Glomerular visceral epithelial cell (primary cell): Measurements from ENCODE around the gene SMURF2.
A peak's percentile ranks its signal among the peaks of the same experiment; 100 is the strongest.
"Not testable (repeated sequence)": the region's sequence is repeated elsewhere in the genome, so short reads cannot be mapped to it uniquely, and the experiment has no call there.

Experiments used
- DNase-seq: peaks from one replicate; pipeline ENCODE4 v3.0.0-alpha.2; 2016; ENCODE audit errors: extremely low spot score

The SMURF2 gene

DNA sequence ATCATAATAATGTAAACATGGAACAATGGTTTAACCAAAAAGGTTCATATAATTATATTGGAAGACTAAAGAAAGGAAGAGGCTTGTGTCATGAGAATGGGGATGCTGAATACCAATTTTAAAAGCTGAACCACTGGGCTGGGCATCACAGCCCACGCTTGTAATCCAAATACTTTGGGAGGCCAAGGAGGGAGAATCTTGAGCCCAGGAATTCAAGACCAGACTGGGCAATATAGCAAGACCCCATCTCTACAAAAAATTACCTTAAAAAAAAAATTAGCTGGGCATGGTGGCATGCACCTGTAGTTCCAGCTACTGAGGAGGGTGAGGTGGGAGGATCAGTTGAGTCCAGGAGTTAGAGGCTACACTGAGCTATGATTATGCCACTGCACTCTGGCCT is 65.1 kb downstream of the SMURF2 start:
- no peak for DNase-seq

DNA sequence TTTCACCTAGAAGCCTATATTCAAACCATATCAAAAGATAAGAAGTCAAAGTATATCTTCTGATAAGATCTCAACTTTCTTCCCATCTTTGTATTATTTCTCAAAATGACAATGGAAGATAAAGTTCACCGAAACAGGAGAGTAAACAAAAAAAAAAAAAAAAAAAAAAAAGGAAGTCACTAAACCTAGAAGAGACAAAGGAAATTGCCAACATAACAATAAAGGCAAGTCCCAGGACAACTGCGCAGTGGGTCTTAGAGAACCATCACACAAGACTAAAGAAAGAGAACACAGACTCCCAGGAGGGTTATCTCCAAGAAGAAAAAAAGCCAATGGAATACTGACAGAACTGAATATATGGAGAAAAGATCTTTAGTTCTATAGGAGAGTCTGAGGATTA is 65.7 kb downstream of the SMURF2 start:
- DNase-seq: no peak

DNA sequence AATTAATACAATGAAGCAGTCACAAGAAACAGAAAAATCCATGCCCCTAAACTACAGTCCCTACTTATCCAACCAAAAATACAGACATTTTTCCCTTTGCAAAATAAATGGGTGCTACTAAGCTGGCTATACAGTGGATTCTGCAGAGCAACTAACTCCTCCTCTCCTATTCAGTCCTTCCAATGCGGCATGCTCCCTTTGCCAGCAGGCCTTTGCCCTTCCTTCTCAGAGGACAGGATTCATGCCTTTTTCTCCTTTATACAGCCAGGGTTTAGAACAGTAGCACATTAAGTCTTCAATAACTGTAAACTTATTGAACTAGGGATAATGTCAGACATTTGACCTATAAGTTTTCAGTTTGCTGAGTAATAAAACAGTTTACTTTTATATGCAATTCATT is 70.2 kb downstream of the SMURF2 start:
- DNase-seq: no peak

DNA sequence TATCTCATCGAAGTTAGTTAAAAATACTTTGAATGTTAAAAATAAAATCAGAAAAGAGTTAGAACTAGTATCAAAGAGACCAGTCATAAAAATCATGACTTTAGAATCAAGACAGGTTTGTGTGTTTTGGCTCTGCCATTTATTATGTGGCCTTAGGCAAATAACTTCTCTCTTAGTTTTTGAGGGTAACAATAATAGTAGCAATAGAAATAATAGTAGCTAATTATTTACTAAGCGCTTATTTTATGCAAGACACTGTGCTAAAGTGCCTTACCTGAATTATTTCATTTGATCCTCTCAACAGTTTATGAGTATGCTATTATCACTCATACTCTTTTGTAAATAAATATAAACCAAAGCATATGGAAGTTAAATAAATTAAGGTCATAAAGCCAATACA is 77.0 kb downstream of the SMURF2 start:
- no peak for DNase-seq

DNA sequence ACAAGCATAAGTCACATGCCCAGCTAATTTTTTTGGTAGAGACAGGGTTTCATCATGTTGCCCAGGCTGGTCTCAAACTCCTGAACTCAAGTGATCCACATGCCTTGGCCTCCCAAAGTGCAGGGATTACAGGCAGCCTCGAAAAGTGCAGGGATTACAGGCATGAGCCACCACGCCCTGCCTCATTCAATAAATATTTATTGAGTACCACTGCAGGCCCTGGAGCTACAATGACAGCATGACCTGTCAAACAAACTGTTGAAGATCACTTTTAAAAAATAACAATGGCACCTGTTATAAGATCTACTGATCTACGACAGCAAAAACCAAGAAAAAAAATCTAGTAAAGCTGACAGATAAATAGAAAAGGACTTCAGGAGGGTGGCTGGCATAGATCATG is 79.1 kb downstream of the SMURF2 start:
- DNase-seq: no peak

DNA sequence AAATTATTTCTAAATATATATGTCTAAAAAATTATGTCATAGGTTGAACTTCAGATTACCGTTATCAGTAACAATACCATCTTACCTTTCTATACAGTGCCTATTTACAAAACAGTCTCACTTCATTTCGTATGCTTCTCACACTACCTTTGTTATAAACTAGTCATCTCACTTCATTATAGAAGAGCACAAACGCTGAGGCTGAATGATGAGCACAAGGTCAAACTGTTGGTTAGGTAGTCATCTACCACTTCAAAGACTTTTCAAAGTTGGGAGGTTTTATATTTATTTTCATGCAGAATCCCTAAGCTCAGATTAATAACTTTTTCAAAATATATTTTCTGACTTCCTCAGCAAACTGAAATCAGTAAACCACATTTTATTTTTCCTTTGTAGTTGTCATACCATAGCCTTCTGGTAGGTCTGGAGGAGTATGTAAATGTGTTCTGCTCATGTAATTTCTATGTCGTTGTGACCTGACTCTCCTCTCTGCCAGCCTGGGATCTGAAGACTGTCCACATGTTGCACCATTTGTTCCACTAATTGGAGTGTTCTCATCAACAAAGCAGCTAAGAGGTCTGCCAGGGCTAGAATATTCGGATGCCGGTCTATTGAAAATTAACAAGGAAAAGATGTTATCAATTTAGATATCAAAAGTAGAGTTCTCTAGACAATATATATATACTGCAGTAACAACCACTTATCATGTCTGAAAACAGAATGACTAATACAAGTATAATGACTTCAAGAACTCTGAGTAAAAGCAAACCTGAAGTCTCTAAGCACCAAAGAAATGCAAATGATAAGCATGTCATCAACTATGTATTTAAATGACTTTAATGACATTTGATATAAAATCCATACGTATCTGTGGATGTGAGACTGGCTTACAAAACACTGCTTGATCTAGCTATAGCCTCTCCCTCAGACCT is 81.5 kb downstream of the SMURF2 start:
- DNase-seq: no peak

DNA sequence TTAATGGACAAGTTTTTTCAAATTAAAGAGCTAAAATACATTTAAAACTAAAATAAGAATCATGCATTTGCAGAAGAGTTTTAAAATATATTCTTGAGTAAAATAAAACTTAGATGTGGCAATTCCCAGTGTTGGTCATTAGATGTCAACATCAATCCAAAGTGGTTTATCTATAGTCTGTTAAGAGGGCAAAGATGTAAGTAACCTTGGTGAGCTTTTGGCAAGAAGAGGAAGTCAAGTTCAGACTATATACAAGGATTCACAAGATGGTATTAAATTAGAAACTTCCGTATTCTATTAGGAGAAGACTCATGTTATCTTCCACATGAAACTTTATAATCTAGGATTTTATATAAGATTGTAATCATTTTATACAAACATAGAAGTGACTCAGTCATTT is 82.2 kb downstream of the SMURF2 start:
- no peak for DNase-seq

DNA sequence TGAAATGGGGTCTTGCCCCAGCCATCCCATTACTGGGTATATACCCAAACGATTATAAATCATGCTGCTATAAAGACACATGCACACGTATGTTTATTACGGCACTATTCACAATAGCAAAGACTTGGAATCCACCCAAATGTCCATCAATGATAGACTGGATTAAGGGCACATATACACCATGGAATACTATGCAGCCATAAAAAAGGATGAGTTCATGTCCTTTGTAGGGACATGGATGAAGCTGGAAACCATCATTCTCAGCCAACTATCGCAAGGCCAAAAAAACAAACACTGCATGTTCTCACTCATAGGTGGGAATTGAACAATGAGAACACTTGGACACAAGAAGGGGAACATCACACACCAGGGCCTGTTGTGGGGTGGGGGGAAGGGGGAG is 85.1 kb downstream of the SMURF2 start:
- not testable (repeated sequence) for DNase-seq

DNA sequence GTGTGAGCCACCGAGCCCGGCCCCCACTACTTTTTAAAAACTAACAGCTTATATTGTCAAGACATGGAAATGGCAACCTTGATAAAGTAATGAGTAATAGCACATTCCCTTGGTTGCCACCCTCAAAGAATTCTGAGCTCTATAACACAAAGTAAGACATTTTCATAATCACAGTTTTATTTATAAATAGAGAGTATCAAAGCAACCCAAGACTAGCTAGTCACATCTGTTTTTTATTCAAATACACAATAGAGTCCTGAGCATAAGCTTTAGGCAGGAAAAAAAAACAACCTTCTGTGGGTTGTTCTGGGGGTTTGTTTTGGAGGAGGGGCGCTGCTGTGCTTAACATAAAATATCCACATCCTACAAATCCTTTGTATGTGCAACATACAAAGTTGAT is 86.7 kb downstream of the SMURF2 start:
- DNase-seq: no peak

DNA sequence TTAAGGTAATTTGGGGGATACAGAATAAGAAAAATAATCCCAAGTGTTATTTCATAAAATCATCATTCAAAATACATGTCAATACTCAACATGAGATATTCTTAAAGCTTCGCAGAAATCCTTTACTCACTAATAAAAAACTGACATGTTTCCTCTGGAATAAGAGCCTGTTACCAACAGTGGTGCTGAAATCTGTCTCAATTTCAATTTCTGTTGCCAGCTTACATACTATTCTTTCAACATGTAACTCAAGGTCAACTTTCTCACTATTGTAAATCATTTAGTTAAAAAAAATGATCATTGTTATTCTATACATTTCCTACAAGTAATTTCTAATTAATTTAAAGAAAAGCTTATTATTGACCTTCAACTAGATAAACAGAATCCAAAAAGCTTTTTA is 87.5 kb downstream of the SMURF2 start:
- DNase-seq: no peak

DNA sequence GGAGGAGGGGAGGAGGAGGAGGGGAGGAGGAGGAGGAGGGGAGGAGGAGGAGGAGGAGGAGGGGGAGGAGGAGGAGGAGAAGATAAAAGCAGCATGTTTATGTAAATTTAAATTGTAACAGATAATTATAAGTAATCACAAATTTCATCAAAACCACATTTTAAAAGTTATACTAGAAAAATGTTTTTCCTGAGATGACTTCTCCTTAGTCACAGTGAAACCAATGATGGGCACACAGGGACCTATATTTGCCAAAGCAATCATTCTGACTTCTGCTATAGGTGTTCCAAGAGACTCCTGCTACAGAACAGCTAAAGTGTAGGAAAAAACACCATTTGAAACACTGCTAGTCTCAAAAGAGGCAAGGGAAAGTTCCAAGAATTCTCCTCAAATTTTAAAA is 88.9 kb downstream of the SMURF2 start:
- no peak for DNase-seq

DNA sequence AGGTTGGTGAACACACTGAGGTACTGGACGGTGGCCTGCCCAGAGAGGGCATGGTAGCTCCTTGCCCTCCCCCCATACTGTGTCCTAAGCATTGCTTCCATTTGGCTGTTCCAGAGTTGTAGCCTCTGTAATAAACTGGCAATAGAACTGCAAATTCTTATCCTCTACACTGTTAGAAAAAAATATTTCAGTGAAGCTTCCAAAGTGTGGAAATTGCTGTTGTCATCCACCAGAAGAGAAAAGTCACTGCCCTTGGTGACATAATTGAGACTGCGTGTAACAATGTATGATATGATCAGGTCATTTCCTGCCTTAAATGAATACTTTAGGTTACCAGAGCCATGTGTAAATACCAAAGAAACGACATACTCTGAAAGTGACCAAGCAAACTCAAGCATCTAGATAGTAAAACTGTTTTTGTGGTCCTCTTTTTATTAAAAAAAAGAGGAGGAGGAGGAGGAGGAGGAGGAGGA is 89.4 kb downstream of the SMURF2 start:
- peak; percentile 12 for DNase-seq

DNA sequence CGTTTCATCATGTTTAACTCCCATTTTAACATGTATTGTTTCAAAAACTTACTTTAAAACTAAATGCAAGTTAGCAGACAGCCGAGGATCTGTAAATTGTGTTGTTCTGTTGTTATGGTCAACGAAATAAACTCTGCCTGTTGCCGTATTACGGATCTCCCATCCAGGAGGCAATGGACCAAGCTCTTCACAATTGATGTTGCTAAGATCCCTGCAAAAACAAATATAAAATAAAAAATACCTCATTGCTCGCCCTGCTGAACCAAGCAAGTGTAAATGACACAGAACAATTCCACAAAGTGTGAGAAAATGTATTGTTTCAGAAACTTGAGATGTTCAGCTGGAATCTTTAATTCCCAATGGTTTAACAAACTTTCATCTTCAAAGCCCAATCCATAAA is 90.4 kb downstream of the SMURF2 start:
- DNase-seq: no peak

DNA sequence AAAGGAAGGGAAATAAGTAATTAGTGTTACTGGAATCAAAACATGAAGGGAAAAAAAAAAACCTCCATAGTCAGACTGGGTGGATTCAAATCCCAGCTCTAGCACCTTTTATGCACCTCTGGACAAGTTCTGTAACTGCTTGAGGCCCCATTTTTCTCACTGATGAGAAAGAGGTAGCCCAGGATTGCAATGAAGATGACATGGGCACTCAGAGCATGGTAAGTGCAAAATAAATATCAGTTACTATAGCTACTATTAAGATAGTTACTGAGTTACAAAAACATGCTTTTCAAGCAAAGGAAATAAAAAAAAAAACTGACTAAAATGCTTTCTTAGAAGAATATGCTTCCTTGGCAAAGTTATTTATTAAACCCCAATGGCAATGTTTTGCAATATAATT is 96.5 kb downstream of the SMURF2 start:
- peak; percentile 17 for DNase-seq

DNA sequence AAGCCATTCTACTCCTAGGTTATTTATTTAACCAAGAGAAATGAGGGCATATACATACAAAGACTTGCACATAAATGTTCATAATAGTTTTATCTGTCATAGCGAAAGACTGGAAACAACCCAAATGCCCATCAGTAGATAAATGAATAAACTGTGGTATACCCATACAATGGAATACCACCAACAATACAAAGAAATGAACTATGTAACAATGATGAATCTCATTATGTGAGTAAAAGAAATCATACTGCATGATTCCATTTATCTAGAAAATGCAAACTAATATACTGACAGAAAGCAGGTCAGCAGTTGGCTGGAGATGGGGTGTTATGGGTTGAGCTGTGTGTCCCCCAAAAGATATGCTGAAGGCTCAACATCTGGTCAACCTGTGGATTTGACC is 98.0 kb downstream of the SMURF2 start:
- no peak for DNase-seq

DNA sequence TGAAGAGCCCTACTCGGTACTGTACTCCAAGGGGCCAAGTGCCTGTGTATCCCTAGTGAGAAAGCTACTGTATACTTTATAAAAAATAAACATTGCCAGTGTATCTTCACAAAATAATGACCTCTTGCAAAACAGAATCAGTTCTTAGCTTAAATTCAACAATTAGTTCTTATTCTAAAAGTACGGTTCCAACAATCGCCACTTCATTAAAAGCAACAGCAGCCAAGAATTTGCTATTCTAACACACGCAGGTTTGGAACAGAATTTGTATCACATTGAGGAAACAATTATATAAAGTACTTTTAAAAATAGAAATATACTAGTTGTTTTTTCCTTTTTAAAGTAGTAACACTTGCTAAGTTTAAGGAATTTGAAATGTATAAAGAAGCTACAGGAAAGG is 106.8 kb downstream of the SMURF2 start:
- no peak for DNase-seq

DNA sequence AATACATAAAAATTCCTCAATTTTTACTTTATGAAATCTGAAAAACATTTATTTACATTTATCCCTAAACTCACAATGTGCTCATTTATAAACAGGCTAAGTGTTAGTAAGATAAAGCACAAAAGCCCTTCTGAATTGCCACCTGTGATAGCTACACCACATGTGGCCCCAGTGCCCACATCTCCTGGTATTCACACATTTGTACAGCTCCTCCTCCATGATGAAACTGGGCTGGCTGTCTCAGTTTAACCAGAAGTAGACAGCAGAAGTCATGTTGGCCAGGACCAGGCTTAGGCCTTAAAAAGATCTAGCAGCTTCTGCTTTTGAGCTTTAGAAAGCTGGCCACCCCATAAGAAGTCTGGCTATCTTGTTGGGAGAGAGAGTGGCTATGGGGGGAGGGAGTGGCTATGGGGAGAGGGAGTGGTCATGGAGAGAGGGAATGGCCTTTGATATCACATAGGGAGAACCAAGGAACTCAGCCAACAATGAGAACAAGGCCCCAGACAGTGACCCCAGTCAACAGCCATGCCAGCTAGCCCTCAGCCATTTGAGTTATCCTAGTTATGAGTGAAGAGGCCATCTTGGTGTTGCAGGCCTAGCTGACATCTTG is 108.0 kb downstream of the SMURF2 start:
- no peak for DNase-seq

DNA sequence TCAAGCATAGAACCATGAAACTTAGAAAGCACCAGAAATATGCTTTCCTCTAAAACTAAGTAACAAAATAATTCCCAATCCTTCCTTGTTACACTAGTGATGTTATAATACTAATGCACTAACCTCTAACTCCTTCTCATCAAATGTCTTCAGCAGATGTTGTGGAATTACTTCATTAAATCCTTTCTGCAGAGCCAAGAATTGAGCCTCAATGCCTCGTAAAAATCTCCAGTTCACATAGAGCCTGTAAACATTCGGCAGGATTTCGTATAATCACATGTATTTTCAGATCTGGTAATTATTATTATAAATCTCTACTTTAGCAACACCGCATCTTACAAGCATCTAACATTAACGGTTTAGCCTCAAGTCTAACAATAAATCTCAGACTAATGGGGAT is 110.6 kb downstream of the SMURF2 start:
- DNase-seq: no peak

DNA sequence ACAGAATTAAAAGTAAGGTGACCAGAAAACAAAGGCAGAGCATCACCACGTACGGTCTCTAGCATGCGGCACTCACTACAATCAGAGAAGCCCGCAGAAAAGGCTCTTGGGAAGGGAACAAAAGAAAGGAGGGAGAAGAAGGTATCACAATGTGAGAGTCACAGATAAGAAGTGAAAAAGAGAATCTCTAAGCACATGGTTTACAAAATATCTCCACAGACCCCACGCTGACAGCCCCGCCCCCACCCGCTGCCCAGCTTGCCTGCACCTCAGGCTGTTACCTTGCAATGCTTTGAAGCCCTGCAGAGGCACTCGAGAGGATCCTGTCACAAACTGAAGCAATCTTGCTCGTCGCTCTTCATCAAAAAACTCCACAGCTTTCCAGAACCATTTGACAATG is 114.8 kb downstream of the SMURF2 start:
- DNase-seq: no peak

DNA sequence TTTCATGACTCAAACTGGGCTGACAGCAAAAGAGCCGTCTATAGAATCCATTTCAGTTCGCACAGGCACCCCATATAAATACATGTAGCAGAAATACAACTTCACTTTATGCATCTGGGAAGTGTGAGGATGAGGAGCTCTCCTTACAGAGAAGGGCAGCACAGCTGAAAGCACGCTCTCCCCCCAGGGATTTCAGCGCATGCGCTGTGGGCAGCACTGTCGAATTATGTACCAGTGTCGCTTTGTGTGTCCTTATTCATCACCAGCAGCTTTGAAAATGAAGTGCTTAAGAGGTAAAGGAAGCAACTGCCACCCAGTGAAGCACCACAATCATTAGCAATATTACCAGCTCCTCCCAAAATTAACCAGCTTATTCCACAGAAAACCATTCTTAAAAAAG is 115.4 kb downstream of the SMURF2 start:
- DNase-seq: no peak

DNA sequence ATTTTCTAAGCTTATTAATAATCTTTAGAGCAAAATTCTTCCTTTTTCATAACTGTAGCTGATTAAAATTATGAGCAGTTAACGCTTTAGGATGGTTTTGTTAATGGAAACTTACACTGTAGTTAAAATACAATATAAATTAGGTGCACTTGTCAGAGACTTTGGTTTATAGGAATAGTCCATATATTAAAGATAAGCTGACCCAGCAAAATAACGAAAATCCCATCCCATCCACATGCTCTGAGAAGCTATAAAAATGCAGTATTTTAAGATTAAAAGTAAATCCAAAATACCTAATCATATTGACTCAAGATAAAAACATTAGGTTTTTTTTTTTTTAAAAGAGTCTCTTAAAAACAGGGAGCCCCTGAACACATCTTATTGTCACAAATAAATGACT is 117.4 kb downstream of the SMURF2 start:
- DNase-seq: no peak

DNA sequence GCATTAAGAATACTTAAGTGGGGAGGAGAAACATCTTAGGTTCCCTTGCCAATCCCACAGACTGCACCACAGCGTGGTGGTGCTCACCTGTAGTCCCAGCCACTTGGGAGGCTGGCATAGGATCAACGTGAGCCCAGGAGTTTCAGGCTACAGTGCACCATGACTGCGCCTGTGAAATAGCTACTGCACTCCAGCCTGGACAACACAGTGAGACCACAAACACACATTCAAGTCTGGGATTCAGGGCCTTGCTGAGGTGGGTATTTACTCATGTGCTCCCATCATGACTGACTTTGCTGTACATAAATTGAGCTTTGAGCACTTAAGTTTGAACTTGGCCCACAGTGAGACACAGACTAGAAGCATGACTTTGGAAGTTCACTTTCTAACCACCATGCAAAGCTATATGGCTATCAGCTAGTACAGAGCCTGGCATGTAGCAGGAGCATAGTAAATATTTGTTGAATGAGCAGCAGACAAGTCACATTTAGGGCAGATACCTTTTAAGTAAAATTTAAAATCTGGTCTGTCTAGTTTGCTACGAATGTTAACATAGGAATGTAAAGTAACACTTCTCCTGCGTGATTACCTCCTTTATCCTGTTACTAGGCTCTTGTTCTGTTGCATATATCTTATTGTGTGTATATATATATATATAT is 121.9 kb downstream of the SMURF2 start:
- DNase-seq: no peak
